AG04450 (cell line): ENCODE results near the gene IL12RB2. TPM values are rescaled to one million over a fixed set of nuclear protein-coding genes. Genes with fewer than 3 reads are reported as not detected.
A peak's percentile ranks its signal among the peaks of the same experiment; 100 is the strongest.

ENCODE experiments used
- CTCF ChIA-PET: fragments of 300-600, 350-600 bp; formaldehyde crosslinking; extraction: SDS; loops from one replicate; lab custom pipeline; 2022; ENCODE audit warnings: antibody characterized with exemption, inconsistent platforms; lab: Charles Lee
- POLR2A ChIA-PET: fragments of 350-600 bp; formaldehyde crosslinking; extraction: SDS; loops from one replicate; lab custom pipeline; 2021; ENCODE audit warnings: antibody characterized with exemption, inconsistent platforms; lab: Yijun Ruan, JAX
- DNase-seq: peaks from one replicate; pipeline ENCODE4 v3.0.0-alpha.2; 2011; ENCODE audit warnings: low read depth, low spot score
- H3K27ac ChIP-seq: one replicate; pipeline ENCODE4 v1.5.1; 2012; ENCODE audit warnings: low read depth, low read length, control low read depth
- H3K27me3 ChIP-seq: one replicate; pipeline ENCODE4 v1.6.0; 2012; ENCODE audit warnings: low read length; ENCODE audit not compliant: control insufficient read depth, insufficient read depth
- H3K4me3 ChIP-seq: 2 replicates; pipeline ENCODE4 v1.5.1; 2011; ENCODE audit warnings: mild to moderate bottlenecking, low read depth, low read length, control low read depth
- H3K9me3 ChIP-seq: 2 replicates; pipeline ENCODE4 v1.5.1; 2012; ENCODE audit warnings: low read length; ENCODE audit not compliant: control insufficient read depth, insufficient read depth
- CTCF ChIP-seq: IDR thresholded peaks from 2 replicates; pipeline ENCODE4 v1.5.1; 2011; ENCODE audit warnings: low read depth, low read length, control low read depth, inconsistent platforms
- polyA plus RNA-seq: library from polyadenylated mRNA; depleted of rRNA; stranded (reverse); fragments of >200 nt; gene quantifications from 2 replicates; pipeline ENCODE4 v1.2.3, GENCODE V29; 2011

IL12RB2 gene
- polyA plus RNA-seq, 1 experiment, result not detected

GRCh38 chr1:67430358-67431155 is 122.9 kb downstream of the IL12RB2 start, which contains the start of gene SERBP1:
SERBP1 (minus strand) TSS chr1:67430402; CDS start chr1:67430300, 102 bp downstream.
- Histone ChIP-seq H3K27ac (peak within 1 kb of the TSS; percentile 48), H3K4me3 (peak within 1 kb of the TSS; percentile 85), H3K27me3 (no peaks in the 10 kb centered on the region), H3K9me3 (no peaks in the 10 kb centered on the region; the same call in 1 of the 2 replicates)
- peak; percentile 91 for DNase-seq
- ChIA-PET POLR2A (interaction anchor here (0.9 to 1.2 kb wide), 5 partner anchors 9 to 254 kb away, joined by 3 to 10 read pairs (median 3); partner anchors contain the start of gene GADD45A), CTCF (interaction anchor here (1.1 to 2.8 kb wide), 3 partner anchors 70 to 217 kb away, joined by 3 to 14 read pairs (median 4); no protein-coding TSS in a partner anchor)
- no peak for TF ChIP-seq CTCF

- no peak for DNase-seq
- CTCF ChIA-PET, result interaction anchor here (0.6 to 2.8 kb wide), 5 partner anchors 9 to 332 kb away, joined by 3 to 14 read pairs (median 4); no protein-coding TSS in a partner anchor
- H3K27me3 ChIP-seq, result no peaks in the 10 kb centered on the region
- H3K4me3 ChIP-seq, result peak overlapping the region; percentile 85
- no peak overlapping the region for H3K27ac ChIP-seq
- H3K9me3 ChIP-seq, result no peaks in the 10 kb centered on the region; the same call in 1 of the 2 replicates
- no peak for TF ChIP-seq CTCF
- POLR2A ChIA-PET, result interaction anchor here (0.9 kb wide), 1 partner anchor 29 kb away, joined by 3 read pairs; no protein-coding TSS in a partner anchor
Measured at GRCh38 chr1:67431156-67431765, 123.6 kb downstream of the IL12RB2 start.

DNA sequence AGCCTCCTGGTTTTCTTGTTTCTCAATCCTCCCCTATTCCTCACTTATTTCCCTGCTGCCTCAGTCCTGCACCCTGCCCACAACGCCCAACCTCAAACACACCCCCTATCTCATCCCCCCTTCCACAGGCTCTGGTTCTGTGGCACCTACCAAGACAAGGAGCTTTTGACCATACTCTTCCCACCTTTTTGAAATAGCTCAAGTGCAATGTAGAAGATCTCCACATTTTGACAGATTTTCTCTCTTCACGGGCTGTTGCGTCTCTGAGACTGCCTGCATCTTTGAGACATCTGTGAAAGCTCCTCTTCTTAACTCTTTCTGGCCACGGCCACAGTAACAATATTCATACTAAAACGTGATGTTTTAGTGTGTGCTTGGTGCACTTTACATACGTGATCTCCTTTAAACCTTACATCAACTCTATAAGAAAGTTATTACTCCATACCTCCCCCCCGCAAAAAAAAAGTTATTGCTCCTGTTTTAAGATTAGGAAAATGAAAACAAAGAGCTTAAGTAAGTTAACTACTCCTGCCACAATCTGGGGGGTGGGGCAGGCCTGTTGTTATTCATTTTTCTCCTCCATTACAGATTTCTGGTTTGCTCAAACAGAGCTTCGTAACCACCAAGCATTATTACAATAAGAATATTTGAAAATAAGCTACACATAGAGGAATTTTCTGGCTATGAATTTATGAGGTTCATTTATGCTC is 124.4 kb downstream of the IL12RB2 start:
- ChIA-PET CTCF (interaction anchor here (0.6 to 2.8 kb wide), 9 partner anchors 9 to 434 kb away, joined by 3 to 14 read pairs (median 4); no protein-coding TSS in a partner anchor), POLR2A (no interaction called here)
- no peak for DNase-seq
- no peak for TF ChIP-seq CTCF
- Histone ChIP-seq H3K9me3 (no peaks in the 10 kb centered on the region; the same call in 1 of the 2 replicates), H3K4me3 (no peak overlapping the region), H3K27ac (no peak overlapping the region), H3K27me3 (no peaks in the 10 kb centered on the region)

DNA sequence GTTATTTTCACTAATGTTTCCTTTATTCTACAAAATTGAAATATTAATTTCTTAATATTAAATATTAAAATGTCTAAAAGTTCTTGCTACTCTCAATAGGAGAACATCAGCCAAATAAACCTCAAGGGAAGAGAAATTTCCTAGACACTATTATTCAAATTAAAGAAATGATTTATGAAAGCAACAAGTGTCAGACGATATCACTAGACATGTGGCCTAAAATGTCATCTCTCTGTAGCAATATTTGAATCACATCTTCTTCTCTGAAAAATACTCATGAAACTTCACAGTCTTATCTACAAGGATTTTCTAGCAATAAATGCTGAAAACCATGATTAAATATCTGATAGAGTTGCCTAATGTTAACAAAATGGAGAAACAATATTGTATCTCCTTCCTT is 125.1 kb downstream of the IL12RB2 start:
- Histone ChIP-seq H3K9me3 (no peaks in the 10 kb centered on the region; the same call in 1 of the 2 replicates), H3K4me3 (no peak overlapping the region), H3K27me3 (no peaks in the 10 kb centered on the region), H3K27ac (no peak overlapping the region)
- no peak for DNase-seq
- ChIA-PET CTCF (interaction anchor here (0.6 to 2.8 kb wide), 7 partner anchors 8 to 433 kb away, joined by 3 to 14 read pairs (median 4); no protein-coding TSS in a partner anchor), POLR2A (no interaction called here)
- no peak for TF ChIP-seq CTCF
